ENCODE measurements around the gene DACT2. TPM values are rescaled to one million over a fixed set of nuclear protein-coding genes. Genes with fewer than 3 reads are reported as not detected.

DACT2 gene
- total RNA-seq, 4 donors from 2014 or later: 0.38 TPM; not detected in 3

DNA sequence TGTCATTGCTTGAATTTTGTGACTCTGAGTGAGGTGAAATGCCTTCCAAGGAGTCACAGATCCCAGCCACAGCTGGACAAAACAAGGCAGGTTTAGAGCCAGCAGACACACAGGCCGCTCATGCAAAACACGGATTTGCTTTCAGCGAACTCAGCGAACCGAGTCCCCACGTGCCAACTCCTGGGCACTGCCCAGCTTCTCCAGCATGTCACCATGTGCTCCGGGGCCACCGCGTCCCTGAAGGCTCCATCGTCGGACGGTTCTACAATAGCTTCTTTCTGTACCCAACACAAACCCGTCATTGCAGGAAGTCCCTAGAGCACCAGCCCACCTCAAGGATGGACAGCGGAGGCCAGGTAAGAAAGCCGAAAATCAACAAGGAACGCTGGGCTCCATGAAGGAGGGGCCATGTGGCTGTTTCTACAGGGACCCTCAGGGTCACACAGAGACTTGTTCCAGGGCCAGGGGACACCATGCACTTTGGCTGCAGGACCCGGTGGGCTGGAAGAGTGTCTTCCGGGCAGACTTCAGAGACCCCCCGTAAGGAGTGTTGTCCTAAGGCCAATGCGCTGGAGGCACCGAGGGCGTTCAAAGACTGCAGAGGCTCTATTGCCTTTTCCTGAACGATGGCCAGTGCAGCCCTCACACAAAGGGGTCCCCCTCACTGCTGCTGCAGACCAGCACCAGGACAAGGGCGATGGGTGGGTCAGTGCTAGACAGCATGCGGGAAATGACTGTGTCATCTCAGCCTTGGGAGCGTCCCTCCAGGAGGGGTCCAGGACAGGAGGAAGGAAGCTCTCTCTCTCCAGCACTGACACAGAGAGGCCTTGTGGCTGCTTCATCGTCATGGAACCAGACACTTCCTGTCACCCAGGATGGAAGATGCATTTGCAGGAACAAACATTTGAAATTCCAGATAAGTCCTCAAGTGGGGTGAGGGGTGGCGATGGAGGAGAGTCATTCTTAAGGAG is 19.8 kb downstream of the DACT2 start:
- TF ChIP-seq, protein P1, sequence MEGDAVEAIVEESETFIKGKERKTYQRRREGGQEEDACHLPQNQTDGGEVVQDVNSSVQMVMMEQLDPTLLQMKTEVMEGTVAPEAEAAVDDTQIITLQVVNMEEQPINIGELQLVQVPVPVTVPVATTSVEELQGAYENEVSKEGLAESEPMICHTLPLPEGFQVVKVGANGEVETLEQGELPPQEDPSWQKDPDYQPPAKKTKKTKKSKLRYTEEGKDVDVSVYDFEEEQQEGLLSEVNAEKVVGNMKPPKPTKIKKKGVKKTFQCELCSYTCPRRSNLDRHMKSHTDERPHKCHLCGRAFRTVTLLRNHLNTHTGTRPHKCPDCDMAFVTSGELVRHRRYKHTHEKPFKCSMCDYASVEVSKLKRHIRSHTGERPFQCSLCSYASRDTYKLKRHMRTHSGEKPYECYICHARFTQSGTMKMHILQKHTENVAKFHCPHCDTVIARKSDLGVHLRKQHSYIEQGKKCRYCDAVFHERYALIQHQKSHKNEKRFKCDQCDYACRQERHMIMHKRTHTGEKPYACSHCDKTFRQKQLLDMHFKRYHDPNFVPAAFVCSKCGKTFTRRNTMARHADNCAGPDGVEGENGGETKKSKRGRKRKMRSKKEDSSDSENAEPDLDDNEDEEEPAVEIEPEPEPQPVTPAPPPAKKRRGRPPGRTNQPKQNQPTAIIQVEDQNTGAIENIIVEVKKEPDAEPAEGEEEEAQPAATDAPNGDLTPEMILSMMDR (IDR thresholded peaks at IDR 0.05; ENCODE audit: low read depth): no peak

DNA sequence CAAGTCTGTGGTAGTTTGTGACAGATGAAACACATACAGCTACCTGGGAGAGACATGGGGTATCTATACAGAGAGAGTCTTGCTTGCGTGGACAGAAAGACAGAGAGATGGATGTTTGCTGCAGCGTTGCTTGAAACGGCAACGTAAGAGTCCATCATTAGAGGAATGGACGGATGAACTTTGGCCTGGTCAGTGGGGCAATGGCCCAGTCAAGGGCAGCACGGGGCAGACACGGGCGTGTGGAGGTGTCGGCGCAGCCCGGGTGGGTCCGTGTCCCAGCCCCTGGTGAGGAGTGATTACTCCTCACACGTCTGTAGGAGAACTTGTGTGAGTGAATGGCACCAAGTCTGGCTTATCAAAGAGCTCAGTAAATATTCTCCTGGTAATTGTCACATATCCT is 21.9 kb downstream of the DACT2 start:
- TF ChIP-seq, protein P1 (IDR thresholded peaks at IDR 0.05; ENCODE audit: low read depth): no peak

DNA sequence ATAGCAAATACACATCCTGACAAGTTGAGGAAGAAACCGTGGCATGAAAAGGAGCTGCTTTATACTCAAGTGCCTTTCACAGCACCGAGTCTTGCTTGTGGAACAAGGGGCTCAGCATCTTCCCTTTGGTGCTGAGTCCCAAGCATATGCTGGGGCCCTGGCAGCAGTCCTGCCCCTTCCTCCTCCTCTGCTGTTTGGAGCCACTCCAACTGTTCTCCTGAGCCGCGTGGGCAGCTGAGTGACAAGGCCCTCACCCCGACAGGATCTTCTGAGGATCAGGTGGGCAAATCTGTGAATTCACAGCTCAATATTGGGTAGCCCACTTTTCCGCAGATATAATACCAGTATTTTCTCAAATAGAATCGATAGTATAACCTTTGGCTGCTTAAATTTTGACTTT is 24.7 kb downstream of the DACT2 start:
- TF ChIP-seq, protein P1 (IDR thresholded peaks at IDR 0.05; ENCODE audit: low read depth): no peak

DNA sequence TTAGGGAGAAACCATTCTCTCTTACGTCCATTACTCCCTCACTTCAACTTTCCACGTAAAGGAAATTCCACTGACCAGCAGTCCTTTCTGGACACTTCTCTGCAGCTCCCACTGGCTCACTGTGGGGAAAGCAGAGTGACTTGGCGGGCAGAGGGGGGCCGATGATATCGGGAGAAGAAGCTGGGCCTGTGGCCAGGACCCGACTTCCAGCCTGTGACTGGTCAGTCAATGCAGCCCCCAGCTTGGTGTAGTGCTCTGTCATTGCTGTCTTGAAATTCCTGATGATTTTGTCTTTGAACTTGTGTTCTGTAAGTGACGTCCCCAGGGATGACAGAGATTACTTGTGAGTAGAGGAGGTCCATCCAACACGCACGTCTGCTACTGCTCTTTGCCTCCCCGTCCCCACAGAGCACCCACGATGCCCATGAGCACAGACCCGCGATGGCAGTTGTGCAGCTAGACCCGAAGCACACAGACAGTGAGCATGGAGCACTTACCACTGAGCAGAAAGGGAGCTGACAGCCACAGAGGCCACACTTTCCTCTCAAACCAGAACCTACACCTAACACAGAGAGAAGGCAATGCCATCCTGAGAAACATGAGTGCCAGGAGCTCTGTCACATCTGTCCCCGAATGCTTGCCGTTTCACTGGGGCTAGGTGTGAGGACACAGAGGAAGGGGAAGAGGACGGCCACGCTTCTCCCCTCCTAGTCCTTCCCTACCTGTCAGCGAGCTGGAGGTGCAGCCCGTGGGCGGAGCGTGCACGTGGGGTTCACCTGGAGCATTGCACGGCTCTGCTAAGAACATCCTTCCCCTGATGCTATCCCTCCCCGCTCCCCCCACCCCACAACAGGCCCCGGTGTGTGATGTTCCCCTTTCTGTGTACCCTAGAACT is 25.7 kb downstream of the DACT2 start:
- TF ChIP-seq, protein P1 (IDR thresholded peaks at IDR 0.05; ENCODE audit: low read depth): no peak

DNA sequence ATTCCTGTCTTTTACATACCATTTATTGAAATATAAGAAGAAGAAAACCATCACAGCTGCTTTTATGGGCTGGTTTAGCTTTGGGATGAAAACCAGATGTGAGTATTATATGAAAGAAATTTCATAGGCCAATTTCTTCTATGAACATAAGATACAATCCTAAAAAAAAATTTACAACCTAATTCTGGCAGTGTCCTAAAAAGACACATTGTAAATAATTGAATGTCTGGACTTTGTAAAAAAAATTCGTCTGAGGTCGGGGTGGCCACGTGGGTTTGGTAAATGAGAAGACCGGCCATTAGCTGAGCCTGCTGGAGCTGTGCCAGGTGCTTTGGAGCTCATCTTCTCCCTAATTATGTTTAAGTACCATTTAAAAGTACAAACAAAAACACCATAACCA is 26.8 kb downstream of the DACT2 start:
- TF ChIP-seq, protein P1 (IDR thresholded peaks at IDR 0.05; ENCODE audit: low read depth): no peak

DNA sequence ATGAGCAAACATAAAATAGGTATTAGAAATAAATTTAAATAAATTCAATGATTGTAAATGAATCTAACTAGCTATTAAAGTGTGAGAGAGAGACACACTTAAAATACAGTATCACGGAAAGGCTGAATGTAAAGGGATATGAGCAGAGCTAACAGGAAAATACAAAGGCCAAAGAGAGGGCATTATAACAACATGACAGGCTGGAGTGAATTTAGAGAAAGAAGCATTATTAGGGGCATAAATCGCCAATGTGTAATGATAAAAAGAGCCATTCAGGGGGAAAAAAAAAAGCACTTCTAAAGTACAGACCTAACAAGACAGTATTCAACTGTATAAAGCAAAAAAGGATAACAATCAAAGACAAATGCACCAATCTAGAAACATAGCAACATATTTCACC is 28.1 kb downstream of the DACT2 start:
- TF ChIP-seq, protein P1 (IDR thresholded peaks at IDR 0.05; ENCODE audit: low read depth): no peak

DNA sequence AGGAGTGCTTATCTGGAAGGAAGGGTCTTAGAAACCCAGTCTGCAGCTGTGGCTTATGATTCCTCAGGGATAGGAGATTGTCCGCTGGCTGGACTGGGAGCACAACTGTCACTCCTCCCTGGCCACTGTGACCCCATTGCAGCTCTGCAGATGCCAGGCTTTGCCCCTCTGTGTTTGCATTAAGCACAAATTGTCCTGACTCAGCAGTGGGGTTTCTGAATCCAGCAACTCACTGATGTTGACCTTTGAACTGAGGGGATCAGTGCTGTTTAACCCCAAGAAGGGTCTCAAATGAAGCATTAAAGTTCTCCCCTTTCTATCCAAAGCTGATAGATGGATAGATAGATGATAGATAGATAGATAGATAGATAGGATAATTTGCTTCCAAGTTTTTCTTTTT is 29.5 kb downstream of the DACT2 start:
- TF ChIP-seq, protein P1 (IDR thresholded peaks at IDR 0.05; ENCODE audit: low read depth): no peak
